GM12878 (cell line): ENCODE results near the gene COMT. TPM values are rescaled to one million over a fixed set of nuclear protein-coding genes. Genes with fewer than 3 reads are reported as not detected.

Experiments
- ATAC-seq: fragments of 200-7000 bp; cut with Tn5 transposase; 3 replicates; pipeline ENCODE4 v1.9.1; 2020; ENCODE audit warnings: mild to moderate bottlenecking, moderate library complexity
- BruUV-seq: library from RNA; stranded (reverse); fragments of 400-500 nt; replicated peaks from 2 replicates; lab custom pipeline; 2021; lab: Mats Ljungman, UMichigan
- CTCF ChIA-PET: fragments of 300-600 bp; sonication (Branson Sonifier 250); formaldehyde crosslinking; extraction: SDS; loops from one replicate; lab custom pipeline; 2021; ENCODE audit warnings: inconsistent platforms; lab: Yijun Ruan, JAX
- POLR2A ChIA-PET: fragments of 350-600 bp; formaldehyde crosslinking; extraction: SDS; loops from one replicate; lab custom pipeline; 2021; ENCODE audit warnings: inconsistent platforms; lab: Charles Lee
- RAD21 ChIA-PET: fragments of 300-600 bp; sonication (Branson Sonifier 250); formaldehyde crosslinking; loops from one replicate; lab custom pipeline; 2023; ENCODE audit warnings: antibody characterized with exemption; ENCODE audit not compliant: unreplicated experiment; lab: Charles Lee
- SMC1A ChIA-PET: fragments of 300-600 bp; sonication (Branson Sonifier 250); formaldehyde crosslinking; loops from one replicate; lab custom pipeline; 2023; ENCODE audit not compliant: unreplicated experiment, uncharacterized antibody; lab: Charles Lee
- DNase-seq: peaks from one replicate; pipeline ENCODE4 v3.0.0-alpha.2; 2011; ENCODE audit warnings: low read depth, low spot score
- FAIRE-seq: peaks from 3 replicates; lab custom pipeline; 2011; peaks lifted over from hg19 to GRCh38; lab: Jason Lieb, UNC
- H2AFZ ChIP-seq: 2 replicates; pipeline ENCODE4 v1.6.0; 2011; ENCODE audit warnings: low read depth, low read length, control low read depth; ENCODE audit not compliant: control insufficient read depth
- H3K27ac ChIP-seq: 2 replicates; pipeline ENCODE4 v1.5.1; 2011; ENCODE audit warnings: control low read depth; ENCODE audit not compliant: control insufficient read depth, insufficient read depth
- H3K27me3 ChIP-seq, 2 experiments: replicated peaks in 1 of 2; 2 replicates each; pipeline versions ENCODE4 v1.6.0 to v1.6.1; 2011; ENCODE audit warnings: low read length in 1 of 2; ENCODE audit not compliant: control insufficient read depth in 2 of 2, insufficient read depth in 2 of 2
- H3K36me3 ChIP-seq, 2 experiments: 2 replicates each; pipeline ENCODE4 v1.5.1; 2011; ENCODE audit warnings: low read length in 1 of 2; ENCODE audit not compliant: control insufficient read depth in 2 of 2, insufficient read depth in 2 of 2
- H3K4me1 ChIP-seq: 2 replicates; pipeline ENCODE4 v1.6.1; 2011; ENCODE audit warnings: mild to moderate bottlenecking, low read length, moderate library complexity, mixed read lengths; ENCODE audit not compliant: control insufficient read depth, insufficient read depth
- H3K4me2 ChIP-seq: 2 replicates; pipeline ENCODE4 v1.6.0; 2011; ENCODE audit warnings: control low read depth; ENCODE audit not compliant: control insufficient read depth, insufficient read depth
- H3K4me3 ChIP-seq: fragments of 200-600 bp; sonication (generic); 2 replicates; pipeline ENCODE4 v1.5.1; 2016
- H3K79me2 ChIP-seq: 2 replicates; pipeline ENCODE4 v1.6.0; 2011; ENCODE audit warnings: low read length; ENCODE audit not compliant: control insufficient read depth, insufficient read depth
- H3K9ac ChIP-seq: 2 replicates; pipeline ENCODE4 v1.8.0; 2011; ENCODE audit warnings: low read length, control low read depth, mixed read lengths; ENCODE audit not compliant: control insufficient read depth, insufficient read depth
- H3K9me3 ChIP-seq: replicated peaks from 3 replicates; pipeline ENCODE4 v1.5.1; 2011; ENCODE audit warnings: mild to moderate bottlenecking, low read length; ENCODE audit not compliant: control insufficient read depth, insufficient read depth
- H4K20me1 ChIP-seq: 2 replicates; pipeline ENCODE4 v1.6.0; 2011; ENCODE audit not compliant: control insufficient read depth, insufficient read depth
- BCL11A ChIP-seq: IDR thresholded peaks from 2 replicates; pipeline ENCODE4 v1.6.1; 2011; ENCODE audit warnings: low read depth, low read length
- E2F4 ChIP-seq: IDR thresholded peaks from 2 replicates; pipeline ENCODE4 v1.6.1; 2012; ENCODE audit warnings: low read depth, low read length, improper control_type of control experiment
- EED ChIP-seq: sonication (generic); IDR thresholded peaks from 2 replicates; pipeline ENCODE4 v1.6.1; 2016; ENCODE audit warnings: antibody characterized with exemption, low read depth
- ELK1 ChIP-seq: IDR thresholded peaks from 2 replicates; pipeline ENCODE4 v1.6.1; 2012; ENCODE audit warnings: low read depth, low read length, improper control_type of control experiment
- MTA3 ChIP-seq: IDR thresholded peaks from 2 replicates; pipeline ENCODE4 v1.6.1; 2012; ENCODE audit warnings: low read length, inconsistent platforms, borderline replicate concordance
- RFX5 ChIP-seq: IDR thresholded peaks from 2 replicates; pipeline ENCODE4 v1.6.1; 2011; ENCODE audit warnings: low read depth, low read length, improper control_type of control experiment
- ZNF592 ChIP-seq: fragments of 450-650 bp; IDR thresholded peaks from 2 replicates; pipeline ENCODE4 v1.6.1; 2017; ENCODE audit warnings: mild to moderate bottlenecking, moderate library complexity
- ZNF687 ChIP-seq: fragments of 450-650 bp; IDR thresholded peaks from 2 replicates; pipeline ENCODE4 v1.6.1; 2017; ENCODE audit warnings: mild to moderate bottlenecking, moderate library complexity
- WGBS: methylation state at CpG from one replicate; pipeline ENCODE4 v1.1.6; 2016; ENCODE audit warnings: low lambda C conversion rate; ENCODE audit not compliant: insufficient replicate concordance, insufficient coverage; ENCODE audit errors: missing lambda C conversion rate; 5-methylcytosine and 5-hydroxymethylcytosine counted together
- in situ Hi-C: fragments of 300-500 bp; cut with MboI; formaldehyde crosslinking; loops from 9 replicates; pipeline ENCODE4 v1.14.3; 2018; ENCODE audit warnings: mixed read lengths
- intact Hi-C: fragments of 100-400 bp; cut with micrococcal nuclease; formaldehyde crosslinking; loops from one replicate; pipeline ENCODE4 v1.14.2; 2022; ENCODE audit not compliant: unreplicated experiment
- polyA plus RNA-seq, 11 experiments: library from polyadenylated mRNA; depleted of rRNA in 4 of 11; unstranded in 6 of 11; stranded (reverse) in 5 of 11; fragments of >200 nt; fragmentation: Nextera tagmentation in 4 of 11; fragmentation: Illumina TruSeq in 1 of 11; extraction: Ambion mirVana in 4 of 11; extraction: Trizol in 1 of 11; gene quantifications; 1 replicate in 1 of 11; 2 replicates in 10 of 11; pipeline versions ENCODE4 v1.2.1 to v1.2.3, GENCODE V29; 2011 to 2016; ENCODE audit warnings: inconsistent platforms in 2 of 11, missing spikeins in 2 of 11, low read depth in 1 of 11
- total RNA-seq, 4 experiments: library from RNA; depleted of rRNA in 3 of 4; stranded (reverse); fragments of >200 nt in 3 of 4; fragmentation: Illumina TruSeq in 1 of 4; extraction: Trizol in 1 of 4; gene quantifications; 2 replicates each; pipeline versions ENCODE4 v1.2.1 to v1.2.3, GENCODE V29; 2013 to 2021

Gene COMT
- total and polyA plus RNA-seq, 10 of the 15 experiments (the other 5 are each of a cell fraction or from before 2014, with no cell fraction given): 4.5 to 152 (median 66.1) TPM

GRCh38 chr22:19993926-19994325, 52.4 kb downstream of the COMT start:
- POLR2A ChIA-PET: no interaction called here
- DNase-seq: no peak
- no peak for ATAC-seq
- FAIRE-seq: no peak
- SMC1A ChIA-PET: no interaction called here
- CTCF ChIA-PET: no interaction called here
- Histone ChIP-seq H3K4me1 (no peaks in the 10 kb centered on the region), H3K9me3 (no peaks in the 10 kb centered on the region), H3K4me2 (no peak overlapping the region), H3K27ac (no peak overlapping the region), H3K79me2 (no peaks in the 10 kb centered on the region), H3K4me3 (no peak overlapping the region), H2AFZ (no peak overlapping the region), H3K36me3 (no peaks in the 10 kb centered on the region), H3K27me3 (no peaks in the 10 kb centered on the region; a peak in 3 of 4 replicates), H3K9ac (no peak overlapping the region), H4K20me1 (no peaks in the 10 kb centered on the region)
- BruUV-seq: no TSS peak
- intact Hi-C loops: no loop called here
- RAD21 ChIA-PET: no interaction called here
- TF ChIP-seq MTA3: no peak
- TF ChIP-seq ZNF592: no peak
- no peak for TF ChIP-seq RFX5
- TF ChIP-seq BCL11A: no peak
- TF ChIP-seq ZNF687: no peak
- no peak for TF ChIP-seq EED
- no peak for TF ChIP-seq ELK1
- no peak for TF ChIP-seq E2F4
- in situ Hi-C loops: no loop called here
- 16% methylated on average over 7 of the region's 7 CpGs for WGBS
